ENCODE data around the gene NKX3-2. TPM values are rescaled to one million over a fixed set of nuclear protein-coding genes. Genes with fewer than 3 reads are reported as not detected.

Gene NKX3-2
- under 1 TPM in 6 of 9 donors, not detected in 3; 0.06 to 0.50 (median 0.28) TPM for total RNA-seq
- polyA plus RNA-seq, result under 1 TPM in 1 of 3 donors, not detected in 2; 0.13 TPM
- long read RNA-seq, donor 1, result 0 reads
- long read RNA-seq, donor 2, result 0 reads
- long read RNA-seq, donor 3, result 0 reads
- long read RNA-seq, donor 4, result 0 reads
- long read RNA-seq, donor 5, result 0 reads
- long read RNA-seq, donor 6, result 0 reads
- long read RNA-seq, donor 7, result 0 reads
- long read RNA-seq, donor 8, result 0 reads
- long read RNA-seq, donor 9, result 0 reads
- long read RNA-seq, donor 10, result 0 reads

DNA sequence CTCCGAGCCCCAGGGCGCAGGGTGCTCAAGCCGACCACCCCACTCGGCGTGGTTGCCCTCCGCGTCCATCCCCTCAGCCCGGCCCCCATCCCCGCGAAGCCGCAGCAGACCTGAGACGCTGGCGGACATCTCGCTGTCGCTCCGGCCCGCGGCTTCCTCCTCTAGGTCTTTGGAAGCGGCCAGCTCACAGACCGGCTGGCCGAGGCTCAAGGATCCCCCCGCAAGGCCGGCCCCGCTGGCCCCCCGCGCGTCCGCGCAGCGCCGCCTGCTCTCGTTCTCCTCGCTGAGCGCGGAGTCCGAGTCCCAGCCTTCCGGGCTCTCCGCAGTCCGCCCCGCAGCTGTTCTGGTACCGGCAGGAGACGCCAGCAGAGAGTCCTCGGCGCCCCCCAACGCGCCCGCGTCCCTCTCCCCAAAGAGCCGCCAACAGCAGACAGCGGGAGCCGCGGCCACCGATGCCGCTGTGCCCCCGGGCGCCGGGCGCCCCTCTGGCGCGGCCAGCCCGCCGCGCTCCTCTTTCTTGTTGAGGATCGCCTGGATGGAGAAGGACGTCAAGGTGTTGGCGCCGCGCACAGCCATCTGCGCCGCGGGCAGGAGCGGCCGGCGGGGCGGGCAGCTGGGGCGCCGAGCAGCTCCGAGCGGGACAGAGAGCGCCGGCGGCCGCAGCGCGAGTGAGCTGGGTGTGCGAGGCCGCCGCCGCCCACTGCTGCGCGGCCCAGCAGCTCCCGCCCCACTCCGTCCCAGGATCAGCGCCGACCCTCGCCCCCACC is at the start of gene NKX3-2:
Gene NKX3-2 (minus strand): TSS at position 670 of the 767 bp plus-strand sequence. CDS start 94 bp downstream, at position 576.
- Histone ChIP-seq H3K36me3 (replicated peaks in 1 of 2) (no peaks in the 10 kb centered on the region), H3K4me1 (replicated peaks in 1 of 2) (peaks cover 0 to 47% of the 10 kb centered on the region in 2 donors), H3K27ac (peak within 1 kb of the TSS in 1 of 5 donors; percentile 27), H3K9me3 (replicated peaks in 1 of 3) (no peaks in the 10 kb centered on the region), H3K27me3 (peaks cover 91% of the 10 kb centered on the region), H3K4me3 (peak within 1 kb of the TSS in 2 of 4 donors; percentile 48 to 65)
- 1 to 4% (median 2%) methylated on average over 11 to 96 of the region's 96 CpGs for WGBS, 4 donors
- TF ChIP-seq, protein P1, sequence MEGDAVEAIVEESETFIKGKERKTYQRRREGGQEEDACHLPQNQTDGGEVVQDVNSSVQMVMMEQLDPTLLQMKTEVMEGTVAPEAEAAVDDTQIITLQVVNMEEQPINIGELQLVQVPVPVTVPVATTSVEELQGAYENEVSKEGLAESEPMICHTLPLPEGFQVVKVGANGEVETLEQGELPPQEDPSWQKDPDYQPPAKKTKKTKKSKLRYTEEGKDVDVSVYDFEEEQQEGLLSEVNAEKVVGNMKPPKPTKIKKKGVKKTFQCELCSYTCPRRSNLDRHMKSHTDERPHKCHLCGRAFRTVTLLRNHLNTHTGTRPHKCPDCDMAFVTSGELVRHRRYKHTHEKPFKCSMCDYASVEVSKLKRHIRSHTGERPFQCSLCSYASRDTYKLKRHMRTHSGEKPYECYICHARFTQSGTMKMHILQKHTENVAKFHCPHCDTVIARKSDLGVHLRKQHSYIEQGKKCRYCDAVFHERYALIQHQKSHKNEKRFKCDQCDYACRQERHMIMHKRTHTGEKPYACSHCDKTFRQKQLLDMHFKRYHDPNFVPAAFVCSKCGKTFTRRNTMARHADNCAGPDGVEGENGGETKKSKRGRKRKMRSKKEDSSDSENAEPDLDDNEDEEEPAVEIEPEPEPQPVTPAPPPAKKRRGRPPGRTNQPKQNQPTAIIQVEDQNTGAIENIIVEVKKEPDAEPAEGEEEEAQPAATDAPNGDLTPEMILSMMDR (IDR thresholded peaks at IDR 0.05), result no peak
- TF ChIP-seq POLR2A (IDR thresholded peaks at IDR 0.05), result no peak
- DNase-seq, result no peak
- intact Hi-C loops (cut with DNase I), result loop anchor here (10.0 kb wide), 2 partner anchors 139 to 689 kb away; no protein-coding TSS in a partner anchor

DNA sequence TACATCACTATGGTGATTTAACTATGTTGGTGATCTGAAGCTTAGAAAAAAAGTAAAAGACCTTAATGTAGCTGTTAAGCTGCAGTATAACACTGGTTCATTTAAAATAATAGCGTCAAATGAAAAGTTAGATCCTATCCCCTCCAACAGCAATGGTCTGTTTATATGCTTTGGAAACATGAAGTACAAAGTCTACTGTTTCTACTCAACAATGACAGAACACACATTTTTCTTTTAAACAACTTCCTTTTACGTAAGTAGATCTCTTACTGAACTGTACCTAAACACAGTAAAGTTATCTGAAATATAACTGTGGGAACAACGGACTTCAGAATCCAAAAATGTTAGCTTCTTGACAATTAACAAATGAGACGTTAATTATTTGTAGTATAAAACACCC is 47.9 kb upstream of the NKX3-2 start:
- WGBS, 4 donors, result 90 to 97% (median 95%) methylated on average over 4 of the region's 4 CpGs
- Histone ChIP-seq H3K27ac (no peak overlapping the region), H3K4me3 (no peak overlapping the region), H3K36me3 (replicated peaks in 1 of 2) (peaks cover 0 to 53% of the 10 kb centered on the region in 2 donors), H3K27me3 (no peaks in the 10 kb centered on the region), H3K4me1 (replicated peaks in 1 of 2) (peaks cover 0 to under 1% of the 10 kb centered on the region in 2 donors), H3K9me3 (replicated peaks in 1 of 3) (no peaks in the 10 kb centered on the region)
- TF ChIP-seq, protein P1 (IDR thresholded peaks at IDR 0.05), result no peak
- no peak for TF ChIP-seq POLR2A (IDR thresholded peaks at IDR 0.05)
- intact Hi-C loops (cut with DNase I), result no loop called here
- DNase-seq, result no peak

DNA sequence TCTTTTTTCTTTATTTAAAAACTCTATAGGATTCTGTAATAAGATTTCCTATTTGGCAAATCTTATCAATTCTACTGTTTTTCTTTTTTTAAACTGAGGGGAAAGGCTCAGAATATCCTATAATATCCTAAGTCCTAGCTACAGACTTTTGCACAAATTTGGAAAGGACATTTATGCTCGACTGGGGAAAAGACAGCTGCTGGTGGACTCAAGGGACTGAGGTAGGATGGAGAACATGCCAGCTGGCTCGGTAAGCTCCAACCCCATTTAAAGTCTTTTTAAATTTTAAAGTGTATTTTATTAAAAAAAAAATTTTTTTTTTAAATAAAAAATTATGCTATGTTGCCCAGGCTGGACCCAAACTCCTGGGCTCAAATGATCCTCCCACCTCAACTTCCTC is 46.5 kb upstream of the NKX3-2 start:
- intact Hi-C loops (cut with DNase I), result no loop called here
- TF ChIP-seq, protein P1 (IDR thresholded peaks at IDR 0.05), result no peak
- no peak for TF ChIP-seq POLR2A (IDR thresholded peaks at IDR 0.05)
- no peak for DNase-seq

DNA sequence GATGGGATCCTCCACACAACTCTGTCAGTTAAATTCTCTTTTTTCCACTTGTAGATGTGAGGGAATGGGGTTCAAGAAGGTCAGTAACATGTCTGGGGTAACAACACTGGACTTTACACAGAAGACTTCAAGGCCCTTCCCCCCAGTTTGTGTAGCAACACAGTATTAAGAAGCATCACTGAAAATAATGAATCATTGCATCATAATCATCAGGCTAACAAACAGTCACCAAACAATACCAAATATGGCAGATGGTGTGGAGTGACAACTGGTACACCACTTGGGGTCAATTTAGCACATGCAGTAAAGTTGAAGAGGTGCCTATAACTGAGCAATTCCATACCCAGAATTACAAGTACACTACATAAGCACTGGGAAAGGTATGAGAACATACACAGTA is 44.6 kb upstream of the NKX3-2 start:
- Histone ChIP-seq H3K27me3 (no peaks in the 10 kb centered on the region), H3K4me3 (no peak overlapping the region), H3K4me1 (replicated peaks in 1 of 2) (no peaks in the 10 kb centered on the region), H3K36me3 (replicated peaks in 1 of 2) (peaks cover 0 to 43% of the 10 kb centered on the region in 2 donors), H3K9me3 (replicated peaks in 1 of 3) (no peaks in the 10 kb centered on the region), H3K27ac (no peak overlapping the region)
- no peak for DNase-seq
- intact Hi-C loops (cut with DNase I), result no loop called here
- TF ChIP-seq, protein P1 (IDR thresholded peaks at IDR 0.05), result no peak
- TF ChIP-seq POLR2A (IDR thresholded peaks at IDR 0.05), result no peak

More for the DNA sequence above, 46.5 kb upstream of the NKX3-2 start:
- H3K27me3 ChIP-seq, result no peaks in the 10 kb centered on the region
- H3K9me3 ChIP-seq (replicated peaks in 1 of 3), result no peaks in the 10 kb centered on the region
- H3K4me3 ChIP-seq, result no peak overlapping the region
- H3K36me3 ChIP-seq (replicated peaks in 1 of 2), result peaks cover 0 to 54% of the 10 kb centered on the region in 2 donors
- no peak overlapping the region for H3K27ac ChIP-seq
- H3K4me1 ChIP-seq (replicated peaks in 1 of 2), result no peaks in the 10 kb centered on the region
- WGBS, 4 donors, result 86 to 96% (median 94%) methylated on average over 2 of the region's 2 CpGs
